K562 treated with DMSO at 1 percent for 48 hours (cell line): ENCODE results near the gene BAG2. TPM values are rescaled to one million over a fixed set of nuclear protein-coding genes. Genes with fewer than 3 reads are reported as not detected.

ENCODE experiments used
- total RNA-seq: library from RNA; unstranded; fragments of 300-600 nt; gene quantifications from 2 replicates; pipeline ENCODE4 v1.2.3, GENCODE V29; 2022; ENCODE audit warnings: low replicate concordance; ENCODE audit errors: extremely low read depth

The BAG2 gene
- not detected in 2 replicates for total RNA-seq

GRCh38 chr6:57172136-57173055 lies at the start of gene BAG2:
Gene BAG2 (plus strand): TSS chr6:57172326. CDS start chr6:57172698, 372 bp downstream.

GRCh38 chr6:57221936-57222742 lies 50.0 kb downstream of the BAG2 start, which contains the start of gene RAB23:
Gene RAB23 (minus strand): TSS chr6:57222307. CDS start chr6:57210380, 11,927 bp downstream.

Other genes with a start within 250 kb of the BAG2 start
- gene BEND6, start 217.2 kb upstream of the BAG2 start, total RNA-seq: not detected in 2 replicates
- not detected in 2 replicates for gene KIAA1586, start 125.6 kb upstream of the BAG2 start, total RNA-seq
- not detected in 2 replicates for gene ZNF451, start 82.1 kb upstream of the BAG2 start, total RNA-seq
- not detected in 2 replicates for gene RAB23, start 50.0 kb downstream of the BAG2 start, total RNA-seq
- not detected in 2 replicates for gene PRIM2, start 145.3 kb downstream of the BAG2 start, total RNA-seq